ENCODE results near the gene TRIL. TPM values are rescaled to one million over a fixed set of nuclear protein-coding genes. Genes with fewer than 3 reads are reported as not detected.

The TRIL gene
- 2.3 TPM for total RNA-seq
- long read RNA-seq, full-length matches to known transcripts, result 7 of 7 reads
- long read RNA-seq, partial matches to known transcripts, result 0 of 7 reads
- long read RNA-seq, other reads (novel, unspliced or antisense), result 0 of 7 reads

GRCh38 chr7:28958235-28958979, at the start of gene TRIL:
Gene TRIL (minus strand): TSS chr7:28958330. CDS start chr7:28958046, 284 bp downstream.
- DNase-seq (peak; percentile 91), ATAC-seq (ENCODE audit: poor library complexity) (peak; percentile 65)
- intact Hi-C loops (cut with DNase I), result loop anchor here (5.0 to 10.0 kb wide), 2 partner anchors 36 to 146 kb away; no protein-coding TSS in a partner anchor

- ATAC-seq (ENCODE audit: poor library complexity), result no peak
Observed at GRCh38 chr7:29007127-29007526, 49.0 kb upstream of the TRIL start.

GRCh38 chr7:29005829-29006228, 47.7 kb upstream of the TRIL start:
- intact Hi-C loops (cut with DNase I), result no loop called here
- ATAC-seq (ENCODE audit: poor library complexity), result no peak
- no peak for DNase-seq

More at GRCh38 chr7:29007127-29007526, 49.0 kb upstream of the TRIL start:
- no peak for DNase-seq
- intact Hi-C loops (cut with DNase I), result no loop called here

GRCh38 chr7:29005406-29005805, 47.3 kb upstream of the TRIL start:
- no peak for ATAC-seq (ENCODE audit: poor library complexity)
- intact Hi-C loops (cut with DNase I), result no loop called here

GRCh38 chr7:29003703-29004102, 45.6 kb upstream of the TRIL start:
- intact Hi-C loops (cut with DNase I), result no loop called here
- no peak for ATAC-seq (ENCODE audit: poor library complexity)

More at GRCh38 chr7:29005406-29005805, 47.3 kb upstream of the TRIL start:
- DNase-seq, result no peak

GRCh38 chr7:29000717-29001076, 42.6 kb upstream of the TRIL start:
- DNase-seq, result no peak
- intact Hi-C loops (cut with DNase I), result no loop called here
- no peak for ATAC-seq (ENCODE audit: poor library complexity)

More at GRCh38 chr7:29003703-29004102, 45.6 kb upstream of the TRIL start:
- DNase-seq, result no peak

- ATAC-seq (ENCODE audit: poor library complexity), result peak; percentile 71
- intact Hi-C loops (cut with DNase I), result no loop called here
Observed at GRCh38 chr7:28999895-29000716, 42.0 kb upstream of the TRIL start.

GRCh38 chr7:28999427-28999826, 41.3 kb upstream of the TRIL start:
- no peak for DNase-seq
- peak; percentile 71 for ATAC-seq (ENCODE audit: poor library complexity)
- intact Hi-C loops (cut with DNase I), result no loop called here

More at GRCh38 chr7:28999895-29000716, 42.0 kb upstream of the TRIL start:
- DNase-seq, result no peak

- peak; percentile 66 for ATAC-seq (ENCODE audit: poor library complexity)
- intact Hi-C loops (cut with DNase I), result no loop called here
- no peak for DNase-seq
Observed at GRCh38 chr7:28998105-28998504, 40.0 kb upstream of the TRIL start.

GRCh38 chr7:28996836-28997235, 38.7 kb upstream of the TRIL start:
- ATAC-seq (ENCODE audit: poor library complexity) (peak; percentile 32), DNase-seq (no peak)
- intact Hi-C loops (cut with DNase I), result no loop called here

- DNase-seq (no peak), ATAC-seq (ENCODE audit: poor library complexity) (no peak)
- intact Hi-C loops (cut with DNase I), result no loop called here
Observed at GRCh38 chr7:28993371-28993770, 35.2 kb upstream of the TRIL start.

- DNase-seq (no peak), ATAC-seq (ENCODE audit: poor library complexity) (no peak)
- intact Hi-C loops (cut with DNase I), result no loop called here
Observed at GRCh38 chr7:28992798-28993197, 34.7 kb upstream of the TRIL start.

GRCh38 chr7:28990200-28990960, 32.2 kb upstream of the TRIL start:
- intact Hi-C loops (cut with DNase I), result no loop called here
- peak; percentile 81 for DNase-seq
- peak; percentile 64 for ATAC-seq (ENCODE audit: poor library complexity)

GRCh38 chr7:28989211-28989980, 31.3 kb upstream of the TRIL start:
- DNase-seq (no peak), ATAC-seq (ENCODE audit: poor library complexity) (no peak)
- intact Hi-C loops (cut with DNase I), result no loop called here

- ATAC-seq (ENCODE audit: poor library complexity) (peak; percentile 47), DNase-seq (peak; percentile 60)
- intact Hi-C loops (cut with DNase I), result no loop called here
Observed at GRCh38 chr7:28988810-28989209, 30.7 kb upstream of the TRIL start.

- intact Hi-C loops (cut with DNase I), result no loop called here
- DNase-seq, result no peak
- no peak for ATAC-seq (ENCODE audit: poor library complexity)
Observed at GRCh38 chr7:28988091-28988490, 30.0 kb upstream of the TRIL start.

GRCh38 chr7:28986765-28987110, 28.6 kb upstream of the TRIL start:
- intact Hi-C loops (cut with DNase I), result no loop called here
- DNase-seq (no peak), ATAC-seq (ENCODE audit: poor library complexity) (peak; percentile 85)

- ATAC-seq (ENCODE audit: poor library complexity) (no peak), DNase-seq (no peak)
- intact Hi-C loops (cut with DNase I), result no loop called here
Observed at GRCh38 chr7:28986028-28986764, 28.1 kb upstream of the TRIL start.

Data from Right ventricle myocardium superior (tissue), 1 donor.